ENCODE results near the gene CD99L2. TPM values are rescaled to one million over a fixed set of nuclear protein-coding genes. Genes with fewer than 3 reads are reported as not detected.

Gene CD99L2
- total and polyA plus RNA-seq, 2 of the 8 experiments (the other 6 are each of a cell fraction or from before 2014, with no cell fraction given) = 8.0 to 8.5 TPM

- TF ChIP-seq CHD7 (IDR thresholded peaks at IDR 0.05; ENCODE audit: insufficient replicate concordance, low read length) (no peak), ATF3 (IDR thresholded peaks at IDR 0.05; ENCODE audit: insufficient read depth, low read depth, low read length) (no peak), KDM5A (IDR thresholded peaks at IDR 0.05; ENCODE audit: low read length) (no peak), NRF1 (IDR thresholded peaks at IDR 0.05; ENCODE audit: low read depth, low read length) (no peak), EZH2 (IDR thresholded peaks at IDR 0.05; ENCODE audit: low read depth, low read length, severe bottlenecking) (no peak), CHD2 (IDR thresholded peaks at IDR 0.05; ENCODE audit: low read length) (no peak), BRCA1 (IDR thresholded peaks at IDR 0.05; ENCODE audit: low read depth, low read length) (no peak), CBX8 (IDR thresholded peaks at IDR 0.05; ENCODE audit: borderline replicate concordance, low read depth, low read length) (no peak), SIX5 (IDR thresholded peaks at IDR 0.05; ENCODE audit: low read depth, low read length) (no peak), RAD21 (IDR thresholded peaks at IDR 0.05 in 1 of 2, conservative IDR thresholded peaks at IDR 0.05 in 1 of 2; ENCODE audit: low read depth in 2 of 2, low read length in 2 of 2) (no peak), EP300 (IDR thresholded peaks at IDR 0.05; ENCODE audit: borderline replicate concordance in 1 of 2, low read depth in 2 of 2, low read length in 2 of 2) (no peak)
Observed at GRCh38 chrX:150926791-150927190, 28.3 kb upstream of the CD99L2 start (continued).
